GM13976 (cell line): Measurements from ENCODE around the gene KPNA3.
"Not testable (repeated sequence)": the region's sequence is repeated elsewhere in the genome, so short reads cannot be mapped to it uniquely, and the experiment has no call there.

Experiments used
- DNase-seq: peaks from one replicate; pipeline ENCODE4 v3.0.0; 2012; ENCODE audit warnings: low spot score
- in situ Hi-C: fragments of 300-500 bp; cut with MboI; formaldehyde crosslinking; loops from one replicate; pipeline ENCODE4 v1.12.0; 2022; ENCODE audit warnings: low sequenced_read_pairs, mixed read lengths, inconsistent platforms; ENCODE audit not compliant: unreplicated experiment
- TF ChIP-seq, protein P1 (sequence below): IDR thresholded peaks from 2 replicates; pipeline ENCODE4 v1.5.1; 2012; ENCODE audit warnings: borderline replicate concordance, mild to moderate bottlenecking; ENCODE audit not compliant: insufficient read depth; ENCODE audit errors: extremely low read depth, missing control alignments, control extremely low read depth

Gene KPNA3

DNA sequence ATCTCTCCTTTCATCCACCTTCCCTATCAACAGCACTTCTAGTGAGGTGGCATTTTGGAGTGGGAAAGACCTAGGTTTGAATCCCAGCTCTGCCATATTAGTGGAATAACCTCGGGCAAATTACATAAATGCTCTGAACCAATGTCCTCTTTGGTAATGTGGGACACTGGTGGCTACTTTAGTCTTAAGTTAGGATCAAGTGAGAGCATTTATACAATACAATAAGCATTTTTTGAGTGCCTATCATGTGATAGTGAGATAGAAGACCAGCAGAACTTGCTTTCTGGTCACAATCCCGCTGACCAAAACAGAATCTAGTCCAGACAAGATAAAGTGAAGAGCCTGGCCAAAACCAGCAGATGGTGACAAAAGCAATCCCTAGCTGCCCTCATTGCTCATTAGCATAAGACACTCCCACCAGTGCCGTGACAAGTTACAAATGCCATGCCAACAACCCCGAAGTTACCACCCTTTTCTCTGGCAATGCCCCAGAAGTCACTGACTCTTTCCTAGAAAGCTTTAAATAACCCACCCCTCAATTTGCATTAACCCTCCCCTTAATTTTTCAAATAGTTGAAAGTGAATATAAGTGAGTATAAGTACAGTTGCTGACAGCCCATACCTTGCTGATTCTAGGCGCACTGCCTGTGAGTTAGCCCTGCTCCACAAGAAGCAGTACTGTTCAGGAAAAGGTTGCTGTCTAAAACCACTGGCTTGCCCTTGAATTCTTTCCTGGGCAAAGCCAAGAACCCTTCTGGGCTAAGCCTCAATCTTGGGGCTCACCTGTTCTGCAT is 28.9 kb upstream of the KPNA3 start:
- in situ Hi-C loops: no loop called here
- no peak for DNase-seq
- TF ChIP-seq, protein P1, sequence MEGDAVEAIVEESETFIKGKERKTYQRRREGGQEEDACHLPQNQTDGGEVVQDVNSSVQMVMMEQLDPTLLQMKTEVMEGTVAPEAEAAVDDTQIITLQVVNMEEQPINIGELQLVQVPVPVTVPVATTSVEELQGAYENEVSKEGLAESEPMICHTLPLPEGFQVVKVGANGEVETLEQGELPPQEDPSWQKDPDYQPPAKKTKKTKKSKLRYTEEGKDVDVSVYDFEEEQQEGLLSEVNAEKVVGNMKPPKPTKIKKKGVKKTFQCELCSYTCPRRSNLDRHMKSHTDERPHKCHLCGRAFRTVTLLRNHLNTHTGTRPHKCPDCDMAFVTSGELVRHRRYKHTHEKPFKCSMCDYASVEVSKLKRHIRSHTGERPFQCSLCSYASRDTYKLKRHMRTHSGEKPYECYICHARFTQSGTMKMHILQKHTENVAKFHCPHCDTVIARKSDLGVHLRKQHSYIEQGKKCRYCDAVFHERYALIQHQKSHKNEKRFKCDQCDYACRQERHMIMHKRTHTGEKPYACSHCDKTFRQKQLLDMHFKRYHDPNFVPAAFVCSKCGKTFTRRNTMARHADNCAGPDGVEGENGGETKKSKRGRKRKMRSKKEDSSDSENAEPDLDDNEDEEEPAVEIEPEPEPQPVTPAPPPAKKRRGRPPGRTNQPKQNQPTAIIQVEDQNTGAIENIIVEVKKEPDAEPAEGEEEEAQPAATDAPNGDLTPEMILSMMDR: no peak

- in situ Hi-C loops: no loop called here
- TF ChIP-seq, protein P1: no peak
- DNase-seq: no peak
These were observed 28.2 kb upstream of the KPNA3 start for GRCh38 chr13:49820591-49821215.

- in situ Hi-C loops: not testable (repeated sequence)
These were observed 23.6 kb upstream of the KPNA3 start for GRCh38 chr13:49816047-49816446.

GRCh38 chr13:49814551-49815270 is 22.2 kb upstream of the KPNA3 start:
- TF ChIP-seq, protein P1: no peak
- in situ Hi-C loops: no loop called here
- no peak for DNase-seq

More at GRCh38 chr13:49816047-49816446, 23.6 kb upstream of the KPNA3 start:
- DNase-seq: not testable (repeated sequence)

DNA sequence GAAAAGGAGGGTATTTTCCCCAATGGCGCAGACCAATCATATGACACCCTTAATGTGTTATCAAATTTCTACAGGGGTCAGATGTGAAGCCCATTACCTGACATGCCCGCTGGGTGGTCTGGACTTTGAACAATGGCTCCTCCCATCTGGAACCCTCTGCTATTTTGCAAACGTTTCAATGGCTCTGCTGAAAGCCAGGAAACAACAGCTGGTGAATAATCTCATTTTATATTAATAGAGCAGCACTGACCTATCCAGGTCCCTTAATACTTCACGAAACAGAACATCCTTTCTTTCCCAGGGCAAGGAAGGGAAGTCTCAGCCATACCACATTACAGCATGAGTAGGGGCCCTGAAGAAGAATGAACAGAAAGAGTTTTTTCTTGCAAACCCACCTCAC is 20.3 kb upstream of the KPNA3 start:
- no peak for DNase-seq
- in situ Hi-C loops: no loop called here
- TF ChIP-seq, protein P1: no peak

DNA sequence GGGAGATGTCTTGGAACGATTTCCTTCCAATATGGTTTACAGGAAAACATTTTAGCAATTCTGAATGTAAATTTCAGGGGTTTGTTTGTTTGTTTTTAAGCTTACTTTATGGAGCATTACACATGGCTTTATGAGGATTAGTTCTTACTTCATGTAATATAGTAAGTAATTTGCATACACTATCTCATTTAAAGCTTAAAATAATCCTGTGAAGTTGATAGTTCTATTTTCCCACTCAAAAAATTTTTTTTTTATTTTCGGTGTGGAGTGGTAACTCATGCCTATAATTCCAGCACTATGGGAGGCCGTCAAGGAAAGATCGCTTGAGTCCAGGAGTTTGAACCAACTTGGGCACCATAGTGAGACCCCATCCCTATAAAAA is 19.0 kb upstream of the KPNA3 start:
- in situ Hi-C loops: no loop called here
- DNase-seq: no peak
- TF ChIP-seq, protein P1: no peak
